ENCODE results near the gene EPSTI1. TPM values are rescaled to one million over a fixed set of nuclear protein-coding genes. Genes with fewer than 3 reads are reported as not detected.

Gene EPSTI1
- total and polyA plus RNA-seq, 8 donors, result 0.83 to 9.7 (median 2.1) TPM

- Histone ChIP-seq H3K9me3 (no peaks in the 10 kb centered on the region), H3K27ac (no peak overlapping the region), H3K36me3 (no peaks in the 10 kb centered on the region), H3K4me3 (no peak overlapping the region), H3K27me3 (no peaks in the 10 kb centered on the region), H3K4me1 (peaks cover 0 to 4% (median 3%) of the 10 kb centered on the region in 3 donors)
- no peak for DNase-seq
- FAIRE-seq, result no peak
- WGBS, 2 donors, result 60 to 61% methylated on average over 2 of the region's 2 CpGs
- ATAC-seq, result no peak
- no peak for TF ChIP-seq CTCF (IDR thresholded peaks at IDR 0.05)
- intact Hi-C loops (cut with DNase I), result no loop called here
Measured at GRCh38 chr13:43019811-43020210, 27.8 kb upstream of the EPSTI1 start.

- intact Hi-C loops (cut with DNase I), result no loop called here
- WGBS, 2 donors, result 73 to 76% methylated on average over 5 of the region's 5 CpGs
- Histone ChIP-seq H3K27ac (no peak overlapping the region), H3K27me3 (no peaks in the 10 kb centered on the region), H3K36me3 (no peaks in the 10 kb centered on the region), H3K4me3 (no peak overlapping the region), H3K4me1 (no peaks in the 10 kb centered on the region), H3K9me3 (no peaks in the 10 kb centered on the region)
- FAIRE-seq (no peak), ATAC-seq (no peak), DNase-seq (no peak)
- TF ChIP-seq CTCF (IDR thresholded peaks at IDR 0.05), result no peak
Measured at GRCh38 chr13:43016226-43016625, 24.2 kb upstream of the EPSTI1 start.

GRCh38 chr13:43014162-43014561, 22.1 kb upstream of the EPSTI1 start:
- FAIRE-seq, result no peak
- H3K36me3 ChIP-seq, result no peaks in the 10 kb centered on the region
- TF ChIP-seq CTCF (IDR thresholded peaks at IDR 0.05), result no peak
- H3K4me3 ChIP-seq, result no peak overlapping the region
- H3K9me3 ChIP-seq, result no peaks in the 10 kb centered on the region
- H3K27me3 ChIP-seq, result no peaks in the 10 kb centered on the region
- H3K27ac ChIP-seq, result no peak overlapping the region
- no peaks in the 10 kb centered on the region for H3K4me1 ChIP-seq
- no peak for ATAC-seq
- intact Hi-C loops (cut with DNase I), result no loop called here
- 51 to 59% methylated on average over 3 of the region's 3 CpGs for WGBS, 2 donors
- DNase-seq, result no peak

GRCh38 chr13:43009506-43009905, 17.5 kb upstream of the EPSTI1 start:
- no peak for FAIRE-seq
- DNase-seq, result no peak
- no peak for TF ChIP-seq CTCF (IDR thresholded peaks at IDR 0.05)
- intact Hi-C loops (cut with DNase I), result no loop called here
- H3K9me3 ChIP-seq, result no peaks in the 10 kb centered on the region
- H3K4me1 ChIP-seq, result peaks cover 0 to 3% (median 0%) of the 10 kb centered on the region in 3 donors
- no peaks in the 10 kb centered on the region for H3K36me3 ChIP-seq
- no peaks in the 10 kb centered on the region for H3K27me3 ChIP-seq
- no peak for ATAC-seq
- WGBS, 2 donors, result 55 to 77% methylated on average over 1 of the region's 1 CpG
- no peak overlapping the region for H3K4me3 ChIP-seq
- H3K27ac ChIP-seq, result no peak overlapping the region

- Histone ChIP-seq H3K9me3 (no peaks in the 10 kb centered on the region), H3K4me1 (peaks cover 0 to 3% (median 0%) of the 10 kb centered on the region in 3 donors), H3K27me3 (no peaks in the 10 kb centered on the region), H3K27ac (no peak overlapping the region), H3K36me3 (no peaks in the 10 kb centered on the region), H3K4me3 (no peak overlapping the region)
- intact Hi-C loops (cut with DNase I), result no loop called here
- 85 to 88% methylated on average over 3 of the region's 3 CpGs for WGBS, 2 donors
- DNase-seq (no peak), ATAC-seq (no peak), FAIRE-seq (no peak)
- no peak for TF ChIP-seq CTCF (IDR thresholded peaks at IDR 0.05)
Measured at GRCh38 chr13:43008596-43008995, 16.6 kb upstream of the EPSTI1 start.
